COLO829 (cell line): ENCODE measurements around the gene ATG10.
"Not testable (repeated sequence)": the region's sequence is repeated elsewhere in the genome, so short reads cannot be mapped to it uniquely, and the experiment has no call there.

Source experiments
- DNase-seq: peaks from one replicate; pipeline ENCODE4 v3.0.0; 2012; ENCODE audit warnings: low spot score

The ATG10 gene

GRCh38 chr5:81983148-81983547 lies 11.3 kb downstream of the ATG10 start:
- not testable (repeated sequence) for DNase-seq

- DNase-seq, result not testable (repeated sequence)
Measured at GRCh38 chr5:81983563-81983962, 11.7 kb downstream of the ATG10 start.

- DNase-seq, result no peak
Measured at GRCh38 chr5:81986126-81986525, 14.3 kb downstream of the ATG10 start.

- no peak for DNase-seq
Measured at GRCh38 chr5:81989204-81989603, 17.4 kb downstream of the ATG10 start.

GRCh38 chr5:81994679-81995078 lies 22.9 kb downstream of the ATG10 start:
- no peak for DNase-seq

GRCh38 chr5:81995407-81995806 lies 23.6 kb downstream of the ATG10 start:
- DNase-seq, result no peak

GRCh38 chr5:82004511-82004910 lies 32.7 kb downstream of the ATG10 start:
- no peak for DNase-seq

GRCh38 chr5:82009869-82010268 lies 38.0 kb downstream of the ATG10 start:
- not testable (repeated sequence) for DNase-seq

GRCh38 chr5:82010696-82011095 lies 38.9 kb downstream of the ATG10 start:
- DNase-seq, result no peak

- DNase-seq, result no peak
Measured at GRCh38 chr5:82011761-82012160, 39.9 kb downstream of the ATG10 start.

- not testable (repeated sequence) for DNase-seq
Measured at GRCh38 chr5:82014644-82015043, 42.8 kb downstream of the ATG10 start.

GRCh38 chr5:82018462-82018861 lies 46.6 kb downstream of the ATG10 start:
- no peak for DNase-seq

- DNase-seq, result no peak
Measured at GRCh38 chr5:82019342-82020138, 47.7 kb downstream of the ATG10 start.

- DNase-seq, result no peak
Measured at GRCh38 chr5:82022499-82022898, 50.7 kb downstream of the ATG10 start.

GRCh38 chr5:82023644-82024043 lies 51.8 kb downstream of the ATG10 start:
- no peak for DNase-seq

- DNase-seq, result no peak
Measured at GRCh38 chr5:82031220-82032119, 59.6 kb downstream of the ATG10 start.

- not testable (repeated sequence) for DNase-seq
Measured at GRCh38 chr5:82042894-82043293, 71.1 kb downstream of the ATG10 start.

- DNase-seq, result no peak
Measured at GRCh38 chr5:82044010-82044409, 72.2 kb downstream of the ATG10 start.

- no peak for DNase-seq
Measured at GRCh38 chr5:82045554-82046275, 73.9 kb downstream of the ATG10 start.

GRCh38 chr5:82046276-82046647 lies 74.4 kb downstream of the ATG10 start:
- no peak for DNase-seq

- no peak for DNase-seq
Measured at GRCh38 chr5:82050955-82051354, 79.1 kb downstream of the ATG10 start.

- no peak for DNase-seq
Measured at GRCh38 chr5:82054004-82054710, 82.3 kb downstream of the ATG10 start.
